IMR-90 (cell line): ENCODE data around the gene POLR1E.

ENCODE experiments used
- BHLHE40 ChIP-seq: fragments of 150-350 bp; IDR thresholded peaks from 2 replicates; pipeline ENCODE4 v1.6.1; 2016; ENCODE audit warnings: mild to moderate bottlenecking, low read depth, low read length
- CEBPB ChIP-seq: IDR thresholded peaks from 2 replicates; pipeline ENCODE4 v1.6.1; 2012; ENCODE audit warnings: low read depth, low read length, improper control_type of control experiment
- CHD1 ChIP-seq: IDR thresholded peaks from 2 replicates; pipeline ENCODE4 v1.6.1; 2012; ENCODE audit warnings: low read depth, low read length, improper control_type of control experiment
- CTCF ChIP-seq: conservative IDR thresholded peaks from 2 replicates; pipeline ENCODE4 v1.5.1; 2012; ENCODE audit warnings: mild to moderate bottlenecking, low read depth, low read length, improper control_type of control experiment
- MXI1 ChIP-seq: IDR thresholded peaks from 2 replicates; pipeline ENCODE4 v1.6.1; 2012; ENCODE audit warnings: low read depth, mild to moderate bottlenecking, low read length, moderate library complexity, borderline replicate concordance
- NFE2L2 ChIP-seq: fragments of 150-350 bp; IDR thresholded peaks from 2 replicates; pipeline ENCODE4 v1.6.1; 2016; ENCODE audit warnings: low read depth, mild to moderate bottlenecking, low read length
- POLR2A ChIP-seq: IDR thresholded peaks from 2 replicates; pipeline ENCODE4 v1.6.1; 2012; ENCODE audit warnings: mild to moderate bottlenecking, low read depth, low read length
- RAD21 ChIP-seq: IDR thresholded peaks from 2 replicates; pipeline ENCODE4 v1.6.1; 2012; ENCODE audit warnings: low read length, improper control_type of control experiment
- SMC3 ChIP-seq: fragments of 150-350 bp; IDR thresholded peaks from 2 replicates; pipeline ENCODE4 v1.6.1; 2016; ENCODE audit warnings: low read depth, mild to moderate bottlenecking, antibody characterized with exemption, low read length, moderate library complexity

GRCh38 chr9:37534412-37534811 is 48.7 kb downstream of the POLR1E start:
- no peak for TF ChIP-seq POLR2A
- no peak for TF ChIP-seq NFE2L2
- TF ChIP-seq CTCF = no peak
- TF ChIP-seq CHD1 = no peak
- TF ChIP-seq SMC3 = no peak
- TF ChIP-seq MXI1 = no peak
- TF ChIP-seq CEBPB = no peak
- no peak for TF ChIP-seq BHLHE40
- TF ChIP-seq RAD21 = no peak
